ENCODE measurements around the gene ADCY4.

The ADCY4 gene

GRCh38 chr14:24298892-24299254 is 36.0 kb downstream of the ADCY4 start:
- ATAC-seq: peak; percentile 66
- TF ChIP-seq TOX (CRISPR knock-in tag; IDR thresholded peaks at IDR 0.05; ENCODE audit: borderline replicate concordance): no peak
- no peak for TF ChIP-seq ZFP3 (CRISPR knock-in tag; IDR thresholded peaks at IDR 0.05)
- no peak for TF ChIP-seq ZNF8 (CRISPR knock-in tag; IDR thresholded peaks at IDR 0.05)
- TF ChIP-seq PPARA (CRISPR knock-in tag; IDR thresholded peaks at IDR 0.05; ENCODE audit: borderline replicate concordance): no peak
- TF ChIP-seq ESRRG (CRISPR knock-in tag; IDR thresholded peaks at IDR 0.05): no peak
- TF ChIP-seq ZFP30 (CRISPR knock-in tag; IDR thresholded peaks at IDR 0.05): no peak
- TF ChIP-seq TCF4 (CRISPR knock-in tag; IDR thresholded peaks at IDR 0.05; ENCODE audit: borderline replicate concordance): no peak
- TF ChIP-seq ZC3H10 (CRISPR knock-in tag; IDR thresholded peaks at IDR 0.05): no peak
- TF ChIP-seq, protein P1, sequence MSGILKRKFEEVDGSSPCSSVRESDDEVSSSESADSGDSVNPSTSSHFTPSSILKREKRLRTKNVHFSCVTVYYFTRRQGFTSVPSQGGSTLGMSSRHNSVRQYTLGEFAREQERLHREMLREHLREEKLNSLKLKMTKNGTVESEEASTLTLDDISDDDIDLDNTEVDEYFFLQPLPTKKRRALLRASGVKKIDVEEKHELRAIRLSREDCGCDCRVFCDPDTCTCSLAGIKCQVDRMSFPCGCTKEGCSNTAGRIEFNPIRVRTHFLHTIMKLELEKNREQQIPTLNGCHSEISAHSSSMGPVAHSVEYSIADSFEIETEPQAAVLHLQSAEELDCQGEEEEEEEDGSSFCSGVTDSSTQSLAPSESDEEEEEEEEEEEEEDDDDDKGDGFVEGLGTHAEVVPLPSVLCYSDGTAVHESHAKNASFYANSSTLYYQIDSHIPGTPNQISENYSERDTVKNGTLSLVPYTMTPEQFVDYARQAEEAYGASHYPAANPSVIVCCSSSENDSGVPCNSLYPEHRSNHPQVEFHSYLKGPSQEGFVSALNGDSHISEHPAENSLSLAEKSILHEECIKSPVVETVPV (CRISPR knock-in tag; IDR thresholded peaks at IDR 0.05): no peak
- no peak for TF ChIP-seq GLIS3 (CRISPR knock-in tag; IDR thresholded peaks at IDR 0.05)
- no peak for TF ChIP-seq ZNF70 (CRISPR knock-in tag; IDR thresholded peaks at IDR 0.05)

- TF ChIP-seq, protein P2, sequence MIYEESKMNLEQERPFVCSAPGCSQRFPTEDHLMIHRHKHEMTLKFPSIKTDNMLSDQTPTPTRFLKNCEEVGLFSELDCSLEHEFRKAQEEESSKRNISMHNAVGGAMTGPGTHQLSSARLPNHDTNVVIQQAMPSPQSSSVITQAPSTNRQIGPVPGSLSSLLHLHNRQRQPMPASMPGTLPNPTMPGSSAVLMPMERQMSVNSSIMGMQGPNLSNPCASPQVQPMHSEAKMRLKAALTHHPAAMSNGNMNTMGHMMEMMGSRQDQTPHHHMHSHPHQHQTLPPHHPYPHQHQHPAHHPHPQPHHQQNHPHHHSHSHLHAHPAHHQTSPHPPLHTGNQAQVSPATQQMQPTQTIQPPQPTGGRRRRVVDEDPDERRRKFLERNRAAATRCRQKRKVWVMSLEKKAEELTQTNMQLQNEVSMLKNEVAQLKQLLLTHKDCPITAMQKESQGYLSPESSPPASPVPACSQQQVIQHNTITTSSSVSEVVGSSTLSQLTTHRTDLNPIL (CRISPR knock-in tag; IDR thresholded peaks at IDR 0.05; ENCODE audit: low read depth): no peak
- TF ChIP-seq ZNF565 (CRISPR knock-in tag; conservative IDR thresholded peaks at IDR 0.05; ENCODE audit: low read depth) (no peak), ZNF8 (CRISPR knock-in tag; IDR thresholded peaks at IDR 0.05) (no peak), ESRRG (CRISPR knock-in tag; IDR thresholded peaks at IDR 0.05) (no peak), TCF4 (CRISPR knock-in tag; IDR thresholded peaks at IDR 0.05; ENCODE audit: borderline replicate concordance) (no peak), BACH2 (CRISPR knock-in tag; IDR thresholded peaks at IDR 0.05; ENCODE audit: borderline replicate concordance) (no peak), OSR1 (CRISPR knock-in tag; IDR thresholded peaks at IDR 0.05) (no peak), ARNTL (CRISPR knock-in tag; IDR thresholded peaks at IDR 0.05; ENCODE audit: borderline replicate concordance, low read depth) (no peak), RARB (CRISPR knock-in tag; IDR thresholded peaks at IDR 0.05) (no peak), CSDC2 (CRISPR knock-in tag; IDR thresholded peaks at IDR 0.05) (no peak), SNAI2 (CRISPR knock-in tag; IDR thresholded peaks at IDR 0.05) (no peak), TOX (CRISPR knock-in tag; IDR thresholded peaks at IDR 0.05; ENCODE audit: borderline replicate concordance) (no peak), ISL1 (CRISPR knock-in tag; IDR thresholded peaks at IDR 0.05) (no peak), ZNF70 (CRISPR knock-in tag; IDR thresholded peaks at IDR 0.05) (no peak), PPARA (CRISPR knock-in tag; IDR thresholded peaks at IDR 0.05; ENCODE audit: borderline replicate concordance) (no peak), POU6F1 (CRISPR knock-in tag; IDR thresholded peaks at IDR 0.05; ENCODE audit: borderline replicate concordance, low read depth) (no peak), GLIS3 (CRISPR knock-in tag; IDR thresholded peaks at IDR 0.05) (no peak)
- TF ChIP-seq, protein P3, sequence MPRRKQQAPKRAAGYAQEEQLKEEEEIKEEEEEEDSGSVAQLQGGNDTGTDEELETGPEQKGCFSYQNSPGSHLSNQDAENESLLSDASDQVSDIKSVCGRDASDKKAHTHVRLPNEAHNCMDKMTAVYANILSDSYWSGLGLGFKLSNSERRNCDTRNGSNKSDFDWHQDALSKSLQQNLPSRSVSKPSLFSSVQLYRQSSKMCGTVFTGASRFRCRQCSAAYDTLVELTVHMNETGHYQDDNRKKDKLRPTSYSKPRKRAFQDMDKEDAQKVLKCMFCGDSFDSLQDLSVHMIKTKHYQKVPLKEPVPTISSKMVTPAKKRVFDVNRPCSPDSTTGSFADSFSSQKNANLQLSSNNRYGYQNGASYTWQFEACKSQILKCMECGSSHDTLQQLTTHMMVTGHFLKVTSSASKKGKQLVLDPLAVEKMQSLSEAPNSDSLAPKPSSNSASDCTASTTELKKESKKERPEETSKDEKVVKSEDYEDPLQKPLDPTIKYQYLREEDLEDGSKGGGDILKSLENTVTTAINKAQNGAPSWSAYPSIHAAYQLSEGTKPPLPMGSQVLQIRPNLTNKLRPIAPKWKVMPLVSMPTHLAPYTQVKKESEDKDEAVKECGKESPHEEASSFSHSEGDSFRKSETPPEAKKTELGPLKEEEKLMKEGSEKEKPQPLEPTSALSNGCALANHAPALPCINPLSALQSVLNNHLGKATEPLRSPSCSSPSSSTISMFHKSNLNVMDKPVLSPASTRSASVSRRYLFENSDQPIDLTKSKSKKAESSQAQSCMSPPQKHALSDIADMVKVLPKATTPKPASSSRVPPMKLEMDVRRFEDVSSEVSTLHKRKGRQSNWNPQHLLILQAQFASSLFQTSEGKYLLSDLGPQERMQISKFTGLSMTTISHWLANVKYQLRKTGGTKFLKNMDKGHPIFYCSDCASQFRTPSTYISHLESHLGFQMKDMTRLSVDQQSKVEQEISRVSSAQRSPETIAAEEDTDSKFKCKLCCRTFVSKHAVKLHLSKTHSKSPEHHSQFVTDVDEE (CRISPR knock-in tag; IDR thresholded peaks at IDR 0.05): no peak
- TF ChIP-seq, protein P4, sequence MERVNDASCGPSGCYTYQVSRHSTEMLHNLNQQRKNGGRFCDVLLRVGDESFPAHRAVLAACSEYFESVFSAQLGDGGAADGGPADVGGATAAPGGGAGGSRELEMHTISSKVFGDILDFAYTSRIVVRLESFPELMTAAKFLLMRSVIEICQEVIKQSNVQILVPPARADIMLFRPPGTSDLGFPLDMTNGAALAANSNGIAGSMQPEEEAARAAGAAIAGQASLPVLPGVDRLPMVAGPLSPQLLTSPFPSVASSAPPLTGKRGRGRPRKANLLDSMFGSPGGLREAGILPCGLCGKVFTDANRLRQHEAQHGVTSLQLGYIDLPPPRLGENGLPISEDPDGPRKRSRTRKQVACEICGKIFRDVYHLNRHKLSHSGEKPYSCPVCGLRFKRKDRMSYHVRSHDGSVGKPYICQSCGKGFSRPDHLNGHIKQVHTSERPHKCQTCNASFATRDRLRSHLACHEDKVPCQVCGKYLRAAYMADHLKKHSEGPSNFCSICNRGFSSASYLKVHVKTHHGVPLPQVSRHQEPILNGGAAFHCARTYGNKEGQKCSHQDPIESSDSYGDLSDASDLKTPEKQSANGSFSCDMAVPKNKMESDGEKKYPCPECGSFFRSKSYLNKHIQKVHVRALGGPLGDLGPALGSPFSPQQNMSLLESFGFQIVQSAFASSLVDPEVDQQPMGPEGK (CRISPR knock-in tag; IDR thresholded peaks at IDR 0.05; ENCODE audit: borderline replicate concordance): no peak
- peak; percentile 51 for ATAC-seq
These were observed 37.5 kb downstream of the ADCY4 start for GRCh38 chr14:24297190-24297964.

All from SK-N-SH treated with all-trans-retinoic acid at 6 μM for 48 hours (cell line).